NCI-H2107 treated with DMSO at 0.1 percent for 48 hours (cell line): ENCODE data around the gene SGTA.

Experiments used
- DNase-seq: peaks from one replicate; lab custom pipeline; 2025; ENCODE audit not compliant: unreplicated experiment; lab: John Stamatoyannopoulos, UW

Gene SGTA

GRCh38 chr19:2810141-2811091, 27.3 kb upstream of the SGTA start:
- DNase-seq = no peak

- DNase-seq = no peak
Observed at GRCh38 chr19:2809387-2810140, 26.5 kb upstream of the SGTA start.

- no peak for DNase-seq
Observed at GRCh38 chr19:2808129-2808941, 25.3 kb upstream of the SGTA start.

GRCh38 chr19:2807379-2808128, 24.5 kb upstream of the SGTA start:
- DNase-seq = no peak

GRCh38 chr19:2806736-2807378, 23.8 kb upstream of the SGTA start:
- no peak for DNase-seq

GRCh38 chr19:2805991-2806649, 23.0 kb upstream of the SGTA start:
- DNase-seq = no peak

- no peak for DNase-seq
Observed at GRCh38 chr19:2805261-2805900, 22.3 kb upstream of the SGTA start.

- DNase-seq = no peak
Observed at GRCh38 chr19:2804156-2805004, 21.3 kb upstream of the SGTA start.

GRCh38 chr19:2803486-2804155, 20.5 kb upstream of the SGTA start:
- no peak for DNase-seq

GRCh38 chr19:2802826-2803225, 19.8 kb upstream of the SGTA start:
- DNase-seq = no peak

- DNase-seq = no peak
Observed at GRCh38 chr19:2800506-2800905, 17.4 kb upstream of the SGTA start.

GRCh38 chr19:2799273-2800020, 16.4 kb upstream of the SGTA start:
- no peak for DNase-seq

GRCh38 chr19:2798733-2799132, 15.7 kb upstream of the SGTA start:
- DNase-seq = no peak

GRCh38 chr19:2798158-2798685, 15.1 kb upstream of the SGTA start:
- DNase-seq = no peak

GRCh38 chr19:2797280-2797679, 14.2 kb upstream of the SGTA start:
- DNase-seq = no peak

GRCh38 chr19:2796659-2797266, 13.7 kb upstream of the SGTA start:
- no peak for DNase-seq
